Activated naive CD4-positive, alpha-beta T cell treated with anti-CD3 and anti-CD28 coated beads for 36 hours (primary cell): ENCODE results near the gene SLC1A7. TPM values are rescaled to one million over a fixed set of nuclear protein-coding genes. Genes with fewer than 3 reads are reported as not detected.

Source experiments
- CTCF ChIA-PET: fragments of 350-600 bp; sonication (Branson Sonifier 250); formaldehyde crosslinking; loops from one replicate; lab custom pipeline; 2021; ENCODE audit warnings: antibody characterized with exemption; lab: Charles Lee
- DNase-seq: peaks from one replicate; pipeline ENCODE4 v3.0.0-alpha.2; 2020
- H3K27ac Mint-ChIP-seq: one replicate; pipeline ENCODE4 v1.8.0; 2021; ENCODE audit warnings: mild to moderate bottlenecking, mixed read lengths
- H3K27me3 Mint-ChIP-seq: one replicate; pipeline ENCODE4 v1.8.0; 2021; ENCODE audit warnings: low read depth, mixed read lengths
- H3K36me3 Mint-ChIP-seq: one replicate; pipeline ENCODE4 v1.8.0; 2021; ENCODE audit warnings: low read depth, mixed read lengths
- H3K4me1 Mint-ChIP-seq: one replicate; pipeline ENCODE4 v1.8.0; 2021; ENCODE audit warnings: low read depth, mixed read lengths
- H3K4me3 Mint-ChIP-seq: one replicate; pipeline ENCODE4 v1.8.0; 2021; ENCODE audit warnings: mild to moderate bottlenecking, moderate library complexity, mixed read lengths
- H3K9me3 Mint-ChIP-seq: one replicate; pipeline ENCODE4 v1.8.0; 2021; ENCODE audit warnings: mixed read lengths
- intact Hi-C: fragments of 100-400 bp; cut with micrococcal nuclease; formaldehyde crosslinking; loops from one replicate; pipeline ENCODE4 v1.15.1; 2023
- total RNA-seq, 2 experiments: library from RNA; stranded (reverse); gene quantifications; one replicate each; pipeline ENCODE4 v1.2.3, GENCODE V29; 2021

SLC1A7 gene
- total RNA-seq, 2 experiments from 2014 or later = not detected

DNA sequence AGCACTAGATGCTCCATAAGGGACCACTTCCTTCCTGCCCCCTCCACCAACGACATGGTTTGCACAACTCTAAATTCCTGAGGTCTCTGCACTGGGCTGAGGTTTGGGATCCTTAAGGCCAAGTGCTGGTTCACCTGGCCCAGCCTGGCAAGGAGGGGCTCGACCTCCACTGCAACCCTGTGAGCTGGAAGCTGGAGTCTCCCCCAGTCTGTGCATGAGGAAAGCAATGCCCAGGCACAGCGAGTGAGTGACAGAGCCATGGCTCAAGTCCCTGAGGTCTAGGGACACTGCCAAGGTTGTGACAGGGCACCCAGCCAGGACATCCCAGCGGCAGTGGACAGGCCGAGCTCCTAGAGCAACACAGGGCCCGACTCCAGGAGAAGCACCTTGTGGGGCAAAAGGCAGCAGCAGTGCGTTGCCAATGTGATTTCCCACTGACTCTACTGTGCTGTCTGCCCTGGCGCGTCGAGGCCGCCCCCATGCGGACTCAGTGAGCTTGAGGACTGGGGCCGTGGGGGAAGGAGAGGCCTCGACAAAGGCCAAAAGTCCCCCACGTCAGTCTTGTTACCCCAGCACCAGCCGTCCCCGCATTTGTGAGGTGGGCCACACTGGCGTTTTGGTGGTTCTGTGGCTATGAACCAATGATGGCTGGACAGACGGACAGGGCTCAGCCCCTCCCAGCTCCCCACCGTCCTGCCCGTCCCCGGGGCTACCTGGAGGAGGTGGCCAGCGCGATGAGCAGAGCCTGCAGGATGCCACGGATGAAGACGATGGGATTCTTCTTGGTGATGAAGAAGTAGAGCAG lies 50.4 kb downstream of the SLC1A7 start:
- no peak overlapping the region for H3K4me3 Mint-ChIP-seq
- no peaks in the 10 kb centered on the region for H3K27me3 Mint-ChIP-seq
- H3K36me3 Mint-ChIP-seq = no peaks in the 10 kb centered on the region
- DNase-seq = no peak
- H3K9me3 Mint-ChIP-seq = no peaks in the 10 kb centered on the region
- H3K4me1 Mint-ChIP-seq = no peaks in the 10 kb centered on the region
- no peak overlapping the region for H3K27ac Mint-ChIP-seq
- intact Hi-C loops = no loop called here
- CTCF ChIA-PET = interaction anchor here (0.8 kb wide), 1 partner anchor 88 kb away, joined by 3 read pairs; no protein-coding TSS in a partner anchor

DNA sequence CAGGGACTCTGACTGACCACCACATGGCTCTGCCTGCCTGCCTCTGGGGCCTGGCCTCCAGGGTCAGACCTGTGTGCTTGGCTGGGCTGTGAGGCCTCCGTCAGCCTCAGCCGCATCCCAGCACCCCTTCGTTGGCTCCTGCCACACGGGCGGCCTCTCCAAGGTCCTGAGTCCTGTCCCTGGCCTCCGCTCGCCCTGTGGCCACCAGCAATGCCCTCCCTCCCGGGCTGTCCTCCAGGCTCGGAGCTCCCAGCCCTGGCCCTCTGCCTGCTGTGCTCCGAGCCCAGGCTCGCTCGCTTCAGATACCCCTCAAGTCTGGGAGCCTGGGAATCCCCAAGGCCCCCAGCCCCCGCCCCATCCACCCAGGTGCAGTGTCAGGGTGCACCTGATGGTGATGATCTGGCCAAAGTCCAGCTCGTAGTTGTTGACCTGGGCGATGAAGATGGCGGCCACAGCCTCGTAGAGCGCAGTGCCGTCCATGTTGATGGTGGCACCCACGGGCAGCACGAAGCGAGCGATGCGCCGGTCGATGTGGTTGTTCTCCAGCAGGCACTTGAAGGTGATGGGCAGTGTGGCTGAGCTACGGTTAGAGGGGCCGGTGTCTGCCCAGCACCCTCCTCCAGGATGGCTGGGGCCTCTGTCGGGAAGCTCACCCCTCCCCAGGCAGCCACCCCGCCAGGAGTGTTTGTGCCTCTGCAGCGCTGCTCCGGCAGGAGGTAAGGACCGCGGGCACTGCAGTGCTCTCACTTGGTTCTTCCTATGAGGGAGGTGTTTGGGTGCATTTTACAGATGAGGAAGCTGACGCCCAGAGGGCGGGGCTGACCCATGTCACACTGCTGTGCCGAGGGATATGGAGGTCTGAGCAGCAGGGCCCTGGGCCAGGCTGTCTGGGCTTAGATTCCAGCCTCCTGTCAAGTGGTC lies 52.0 kb downstream of the SLC1A7 start:
- Mint-ChIP-seq H3K9me3 (no peaks in the 10 kb centered on the region), H3K4me1 (no peaks in the 10 kb centered on the region), H3K36me3 (no peaks in the 10 kb centered on the region), H3K4me3 (no peak overlapping the region), H3K27ac (no peak overlapping the region), H3K27me3 (no peaks in the 10 kb centered on the region)
- CTCF ChIA-PET = no interaction called here
- intact Hi-C loops = no loop called here
- no peak for DNase-seq

DNA sequence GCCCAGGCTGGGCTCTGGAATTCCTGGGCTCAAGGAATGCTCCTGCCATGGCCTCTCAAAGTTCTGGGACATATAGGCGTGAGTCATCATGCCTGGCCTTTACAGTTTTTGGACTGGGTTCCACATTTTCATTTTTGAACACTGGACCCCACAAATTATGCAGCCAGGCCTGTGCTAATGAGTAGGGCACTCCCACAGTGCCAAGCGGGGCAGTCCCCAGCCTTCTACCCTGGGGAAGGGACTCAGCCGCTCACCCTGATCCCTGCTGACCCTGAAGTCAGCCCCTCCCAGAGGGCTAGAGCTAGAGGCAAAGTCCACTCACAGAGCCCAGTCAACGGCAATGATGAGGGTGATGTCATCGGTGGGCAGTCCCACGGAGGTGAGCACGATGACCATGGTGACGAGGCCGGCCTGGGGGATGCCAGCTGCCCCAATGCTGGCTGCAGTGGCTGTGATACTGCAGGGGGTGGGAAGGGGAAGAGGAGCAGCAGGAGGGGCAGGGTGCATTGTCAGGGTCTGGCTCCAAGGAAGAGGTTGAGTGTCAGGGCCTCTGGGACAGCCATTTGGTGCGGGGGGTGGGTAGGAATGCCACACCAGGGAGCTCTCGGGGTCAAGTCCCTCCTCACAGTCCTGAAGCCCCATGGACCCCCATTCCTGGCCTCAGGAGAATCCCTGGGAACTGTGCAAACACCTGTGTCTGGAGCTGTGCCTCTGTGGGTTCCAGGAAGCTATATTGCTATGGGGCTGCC lies 52.8 kb downstream of the SLC1A7 start:
- Mint-ChIP-seq H3K27me3 (no peaks in the 10 kb centered on the region), H3K36me3 (no peaks in the 10 kb centered on the region), H3K27ac (no peak overlapping the region), H3K4me3 (no peak overlapping the region), H3K4me1 (no peaks in the 10 kb centered on the region), H3K9me3 (no peaks in the 10 kb centered on the region)
- DNase-seq = no peak
- CTCF ChIA-PET = interaction anchor here (0.6 to 0.7 kb wide), 2 partner anchors 17 to 248 kb away, joined by 3 to 4 read pairs; no protein-coding TSS in a partner anchor
- intact Hi-C loops = no loop called here

DNA sequence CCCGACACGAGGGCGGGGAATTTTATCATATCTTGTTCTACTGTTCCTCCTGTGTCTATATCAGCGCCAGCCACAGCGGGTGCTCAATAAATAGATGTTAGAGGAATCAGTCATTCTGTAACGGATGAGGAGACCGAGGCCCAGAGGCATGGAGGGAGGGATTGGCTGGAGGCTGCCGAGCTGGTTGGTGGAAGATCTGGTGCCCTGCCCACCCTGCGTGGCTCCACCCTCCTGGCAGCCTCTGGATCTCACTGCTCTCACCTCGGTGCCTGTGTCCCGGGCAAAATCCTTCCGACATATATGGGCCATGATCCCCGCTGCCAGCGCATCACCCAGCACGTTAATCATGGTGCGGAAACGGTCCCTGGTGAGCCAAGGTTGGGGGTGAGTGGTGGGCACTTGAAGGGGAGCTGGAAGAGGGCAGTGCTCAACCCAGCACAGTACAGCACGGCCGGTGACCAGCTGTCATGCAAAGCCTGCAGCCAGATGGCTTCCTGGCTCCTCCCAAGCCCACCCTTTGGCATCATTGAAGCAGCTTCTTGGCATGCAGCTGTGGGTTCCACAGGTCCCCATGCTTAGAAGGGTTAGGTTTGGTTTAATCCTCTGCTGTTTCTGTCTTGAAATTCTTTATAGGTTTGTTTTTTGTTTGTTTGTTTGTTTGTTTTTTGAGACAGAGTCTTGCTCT lies 53.7 kb downstream of the SLC1A7 start:
- no peaks in the 10 kb centered on the region for H3K36me3 Mint-ChIP-seq
- CTCF ChIA-PET = interaction anchor here (0.6 to 0.7 kb wide), 2 partner anchors 18 to 247 kb away, joined by 3 to 4 read pairs; no protein-coding TSS in a partner anchor
- intact Hi-C loops = no loop called here

DNA sequence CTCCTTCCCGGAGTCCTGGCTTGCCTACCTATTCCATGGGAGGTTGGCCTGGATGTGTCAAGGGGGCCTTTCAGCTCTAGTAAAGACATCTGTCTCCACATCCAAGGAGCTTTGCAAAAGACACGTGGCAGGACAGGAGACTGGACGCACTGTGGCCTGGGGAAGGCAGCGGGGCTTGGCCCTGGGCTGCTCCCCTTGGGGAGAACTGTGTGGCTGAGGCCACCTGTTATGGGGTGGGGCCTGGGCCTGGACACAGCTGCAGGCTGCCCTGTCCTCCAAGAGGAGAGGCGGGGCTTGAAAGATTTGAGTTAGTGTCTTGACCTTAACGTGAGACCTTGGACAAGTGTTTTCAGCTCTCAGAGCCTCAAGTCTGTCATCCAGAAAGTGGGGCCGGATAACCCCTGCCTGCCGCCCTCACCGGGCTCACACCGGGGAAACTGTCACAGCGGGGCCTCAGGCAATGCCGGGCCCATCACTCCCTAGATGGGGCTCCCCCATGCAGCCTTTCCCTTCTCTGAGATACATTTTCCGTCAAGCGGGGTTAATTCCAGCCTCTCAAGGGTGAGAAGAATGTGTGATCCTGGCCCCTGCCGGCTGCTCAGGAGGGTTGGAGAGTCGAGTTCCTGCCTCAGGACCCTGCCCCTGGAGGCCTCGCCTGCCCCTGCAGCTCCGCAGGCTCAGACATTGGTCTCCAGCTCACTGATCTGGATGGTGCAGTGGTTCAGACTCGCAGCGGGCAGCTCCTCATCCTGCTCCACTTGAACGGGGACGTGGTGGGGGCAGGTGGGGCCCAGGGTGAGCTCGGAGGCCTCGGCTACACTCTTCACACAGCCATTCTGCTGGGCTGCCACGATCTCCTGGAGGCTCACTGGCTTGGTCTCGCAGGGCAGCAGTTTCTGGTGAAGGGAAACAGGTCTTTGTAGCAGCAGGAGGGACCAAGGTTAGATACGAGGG lies 54.8 kb downstream of the SLC1A7 start:
- H3K4me1 Mint-ChIP-seq = no peaks in the 10 kb centered on the region
- CTCF ChIA-PET = no interaction called here
- H3K27me3 Mint-ChIP-seq = no peaks in the 10 kb centered on the region
- DNase-seq = no peak
- no peaks in the 10 kb centered on the region for H3K36me3 Mint-ChIP-seq
- H3K9me3 Mint-ChIP-seq = no peaks in the 10 kb centered on the region
- intact Hi-C loops = no loop called here
- H3K27ac Mint-ChIP-seq = no peak overlapping the region
- H3K4me3 Mint-ChIP-seq = no peak overlapping the region

More for the DNA sequence above, 53.7 kb downstream of the SLC1A7 start:
- Mint-ChIP-seq H3K4me1 (no peaks in the 10 kb centered on the region), H3K9me3 (no peaks in the 10 kb centered on the region), H3K4me3 (no peak overlapping the region), H3K27ac (no peak overlapping the region), H3K27me3 (no peaks in the 10 kb centered on the region)
- no peak for DNase-seq

DNA sequence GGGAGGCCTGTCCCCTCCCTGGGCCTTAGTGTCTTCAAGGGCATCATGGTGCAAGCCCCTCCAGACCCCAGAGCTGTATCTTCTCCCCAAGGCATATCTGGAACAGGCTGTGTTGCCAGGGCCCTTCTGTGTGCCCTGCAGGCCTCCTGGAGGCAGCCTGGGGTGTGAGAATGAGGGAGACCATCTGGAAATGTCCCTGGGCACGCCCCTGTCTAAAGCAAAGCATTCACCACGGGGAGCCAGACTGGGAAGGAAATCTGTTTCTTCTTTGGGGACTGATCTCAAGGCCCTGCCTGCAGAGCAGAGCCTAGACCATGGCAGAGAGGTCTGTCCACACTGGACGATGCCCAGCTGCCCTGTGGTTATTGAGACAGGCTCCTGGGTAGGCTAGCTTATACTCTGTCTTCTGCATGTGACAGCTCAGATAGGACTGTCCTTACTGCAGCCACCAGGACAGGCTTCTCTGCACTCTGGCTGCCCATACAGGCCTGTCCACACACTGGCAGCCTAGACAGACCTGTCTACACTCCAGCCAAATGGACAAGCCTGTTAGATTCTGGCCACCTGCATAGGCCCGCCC lies 55.9 kb downstream of the SLC1A7 start:
- Mint-ChIP-seq H3K4me3 (no peak overlapping the region), H3K4me1 (no peaks in the 10 kb centered on the region), H3K9me3 (no peaks in the 10 kb centered on the region), H3K36me3 (no peaks in the 10 kb centered on the region), H3K27ac (no peak overlapping the region), H3K27me3 (no peaks in the 10 kb centered on the region)
- no peak for DNase-seq
- CTCF ChIA-PET = interaction anchor here (0.6 kb wide), 1 partner anchor 98 kb away, joined by 3 read pairs; no protein-coding TSS in a partner anchor
- intact Hi-C loops = no loop called here

DNA sequence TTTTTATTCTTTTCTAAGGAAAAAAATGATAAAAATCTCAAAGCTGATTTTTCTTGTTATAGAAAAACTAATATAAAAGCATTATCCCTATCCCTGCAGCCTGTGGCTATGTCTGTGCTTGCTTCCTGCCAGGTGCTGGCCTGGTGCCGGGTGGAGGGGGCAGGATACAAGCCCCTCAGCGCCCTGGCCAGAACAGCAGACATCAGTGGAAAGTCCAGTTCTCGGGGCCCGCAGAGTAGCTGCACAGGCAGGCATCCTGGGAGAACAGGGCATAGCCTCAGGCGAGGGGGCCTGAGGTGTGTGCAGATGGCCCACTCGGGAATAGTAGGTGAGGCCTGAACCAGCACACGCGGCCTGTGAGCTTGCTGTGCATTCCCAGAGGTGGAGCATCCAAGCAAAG lies 57.0 kb downstream of the SLC1A7 start:
- CTCF ChIA-PET = no interaction called here
- Mint-ChIP-seq H3K27ac (no peak overlapping the region), H3K4me3 (no peak overlapping the region), H3K36me3 (no peaks in the 10 kb centered on the region), H3K4me1 (no peaks in the 10 kb centered on the region), H3K27me3 (no peaks in the 10 kb centered on the region), H3K9me3 (no peaks in the 10 kb centered on the region)
- intact Hi-C loops = no loop called here
- no peak for DNase-seq

DNA sequence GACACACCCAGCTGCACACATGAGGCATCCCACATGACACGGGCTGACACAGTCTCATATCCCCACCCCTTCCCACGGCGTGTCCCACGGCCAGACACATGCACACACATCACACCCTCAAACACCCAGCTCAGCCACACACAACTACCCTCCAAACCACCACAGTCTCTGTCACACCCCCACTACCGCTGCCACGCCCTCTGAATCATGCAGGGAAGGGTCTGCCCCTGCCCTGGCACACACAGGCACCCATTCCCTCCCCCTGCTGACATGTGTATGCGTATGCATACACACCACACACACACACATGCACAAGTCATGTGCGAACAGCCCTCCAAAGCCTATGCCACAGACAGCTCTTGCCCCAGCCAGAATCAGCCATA lies 57.9 kb downstream of the SLC1A7 start:
- H3K27me3 Mint-ChIP-seq = no peaks in the 10 kb centered on the region

DNA sequence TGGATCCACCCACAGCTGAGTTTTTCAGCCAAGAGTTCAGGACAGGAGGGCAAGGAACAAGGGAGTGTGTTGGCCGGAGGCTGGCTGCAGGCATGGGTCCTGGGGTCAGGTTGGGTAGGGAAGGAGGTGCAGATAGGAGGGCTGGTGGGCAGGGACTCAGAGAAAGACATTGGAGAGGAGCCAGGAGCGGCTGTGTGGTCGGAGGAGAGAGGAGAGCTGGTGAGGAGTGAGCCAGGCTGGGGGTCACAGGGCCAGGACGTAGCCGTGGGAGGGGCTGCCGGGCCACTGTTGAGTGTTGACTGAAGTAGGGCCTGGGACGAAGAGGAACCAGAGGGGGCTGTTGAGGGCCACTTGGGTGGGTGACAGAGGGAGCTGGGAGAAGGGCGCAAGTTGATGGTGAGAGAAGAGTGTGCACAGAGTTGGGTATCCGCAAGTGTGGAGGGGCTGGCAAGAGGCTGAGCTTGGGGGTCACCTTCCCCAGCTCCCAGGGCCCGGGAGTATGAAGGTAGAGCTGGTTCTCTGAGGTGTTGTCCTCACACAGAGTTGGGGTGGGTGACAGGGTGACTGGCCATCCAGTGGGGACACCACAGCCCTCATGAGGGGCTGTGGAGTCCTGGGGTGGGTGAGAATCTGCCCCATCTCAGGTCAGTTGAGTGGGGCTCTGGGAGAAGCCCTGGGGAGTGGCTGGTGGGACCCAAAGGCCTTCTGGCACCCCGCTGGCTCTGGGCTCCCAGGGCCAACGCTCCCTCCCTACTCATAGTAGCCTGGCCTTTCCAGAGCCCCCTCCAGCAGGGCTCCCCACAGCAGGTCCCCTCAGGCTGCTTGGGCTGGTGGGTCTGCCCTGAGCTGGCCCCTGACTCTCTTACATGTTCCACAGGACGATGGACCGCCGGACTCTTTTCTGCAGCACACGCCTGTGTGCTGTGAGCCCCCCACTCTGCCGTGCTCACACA lies 58.5 kb downstream of the SLC1A7 start:
- H3K4me1 Mint-ChIP-seq = no peaks in the 10 kb centered on the region
- DNase-seq = no peak
- no peak overlapping the region for H3K27ac Mint-ChIP-seq
- no peak overlapping the region for H3K4me3 Mint-ChIP-seq
- no peaks in the 10 kb centered on the region for H3K27me3 Mint-ChIP-seq
- H3K9me3 Mint-ChIP-seq = no peaks in the 10 kb centered on the region
- no peaks in the 10 kb centered on the region for H3K36me3 Mint-ChIP-seq
- intact Hi-C loops = no loop called here
- CTCF ChIA-PET = interaction anchor here (0.5 kb wide), 1 partner anchor 94 kb away, joined by 3 read pairs; no protein-coding TSS in a partner anchor

More for the DNA sequence above, 57.9 kb downstream of the SLC1A7 start:
- intact Hi-C loops = no loop called here
- CTCF ChIA-PET = no interaction called here
- DNase-seq = no peak
- no peaks in the 10 kb centered on the region for H3K9me3 Mint-ChIP-seq
- H3K36me3 Mint-ChIP-seq = no peaks in the 10 kb centered on the region
- H3K4me3 Mint-ChIP-seq = no peak overlapping the region
- no peak overlapping the region for H3K27ac Mint-ChIP-seq
- no peaks in the 10 kb centered on the region for H3K4me1 Mint-ChIP-seq
